NCI-H1048 (cell line): ENCODE results near the gene FBXL17.

ENCODE experiments used
- DNase-seq: peaks from one replicate; lab custom pipeline; 2025; lab: John Stamatoyannopoulos, UW

Gene FBXL17

DNA sequence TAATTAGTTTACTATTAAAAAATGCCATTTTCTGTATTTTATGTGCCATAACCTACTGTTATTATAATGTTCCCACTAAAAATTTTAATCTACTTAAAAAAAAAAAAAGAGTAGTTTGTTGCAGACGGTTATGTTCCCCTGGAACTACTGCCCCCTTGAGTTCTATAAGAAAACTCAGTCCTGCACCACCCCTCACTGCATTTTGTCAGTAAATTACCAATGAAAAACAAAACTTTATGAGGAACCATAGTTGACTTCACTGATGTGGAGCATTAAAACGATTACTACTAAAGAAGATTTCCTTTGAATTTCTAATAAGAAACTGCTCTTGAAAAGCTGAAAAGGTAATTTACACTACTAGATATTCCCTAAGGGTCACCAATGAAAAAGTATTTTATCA lies 288.7 kb downstream of the FBXL17 start:
- DNase-seq, result no peak

DNA sequence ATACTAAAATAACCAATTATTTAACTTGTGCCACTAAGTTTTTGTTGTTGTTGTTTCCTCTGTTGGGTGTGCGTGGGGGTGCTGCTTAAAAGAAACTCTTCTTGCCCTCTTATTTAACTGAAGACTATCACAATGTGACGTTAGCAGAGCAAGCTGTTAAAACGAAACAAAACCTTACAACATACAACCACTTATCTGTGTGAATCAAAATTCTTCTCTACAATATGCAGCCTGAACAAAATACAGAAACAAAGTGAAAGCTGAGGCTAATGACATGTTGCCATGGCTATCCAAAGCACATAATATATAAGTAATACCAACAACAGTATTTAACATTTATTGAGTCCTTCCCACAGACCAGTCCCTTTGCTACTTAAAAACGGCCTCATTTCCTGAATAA lies 291.0 kb downstream of the FBXL17 start:
- no peak for DNase-seq

DNA sequence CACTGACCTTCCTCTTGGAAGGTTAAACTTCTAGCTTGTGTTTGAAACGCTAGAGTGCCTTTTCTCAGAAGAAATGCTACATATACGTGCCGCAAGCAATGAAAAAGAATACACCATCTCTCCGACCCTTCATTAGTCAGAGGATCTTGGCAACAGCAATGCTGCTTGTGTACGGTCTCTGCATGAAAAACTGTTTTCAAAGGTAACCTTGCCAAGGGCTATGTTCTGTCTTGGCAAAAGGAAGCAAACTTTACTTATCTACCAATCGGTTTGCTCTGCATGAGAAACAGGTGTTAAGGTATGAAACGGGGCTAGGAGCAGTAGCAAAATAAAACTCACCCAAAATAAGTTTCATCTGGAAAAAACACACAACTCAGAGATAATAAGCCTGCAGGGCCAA lies 297.8 kb downstream of the FBXL17 start:
- DNase-seq, result no peak

DNA sequence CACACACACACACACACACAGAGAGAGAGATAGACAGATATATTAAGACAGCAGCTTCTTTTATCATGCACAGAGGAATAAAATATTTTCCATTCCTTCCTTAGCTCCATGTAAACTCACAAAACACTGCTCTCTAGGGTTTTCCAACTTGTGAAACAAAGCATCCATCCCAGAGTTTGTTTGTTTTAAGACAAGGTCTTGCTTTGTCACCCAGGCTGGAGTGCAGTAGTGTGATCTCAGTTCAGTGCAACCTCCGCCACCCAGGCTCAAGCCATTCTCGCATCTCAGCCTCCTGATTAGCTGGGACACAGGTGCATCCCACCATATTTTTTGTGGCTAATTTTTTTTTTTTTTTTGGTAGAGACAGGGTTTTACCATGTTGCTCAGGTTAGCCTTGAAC lies 298.7 kb downstream of the FBXL17 start:
- DNase-seq, result no peak

DNA sequence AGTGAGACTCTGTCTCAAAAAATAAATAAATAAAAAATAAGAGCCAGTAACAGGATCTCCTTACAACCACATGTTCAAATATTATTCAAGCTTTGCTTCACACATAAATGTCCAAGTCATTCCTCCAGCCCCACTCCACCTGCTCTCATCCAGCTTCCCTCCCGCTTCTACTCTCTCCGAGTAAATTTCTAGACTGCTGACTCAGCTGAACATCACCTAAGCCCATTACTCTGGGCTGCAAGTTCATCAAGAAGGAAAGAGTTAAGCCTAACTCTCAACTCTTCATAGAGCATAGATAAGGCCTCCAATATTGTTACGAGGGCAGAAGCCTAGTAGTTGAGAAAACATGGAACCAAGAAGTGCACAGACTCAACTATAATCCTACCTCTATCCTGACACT lies 300.2 kb downstream of the FBXL17 start:
- DNase-seq, result no peak

DNA sequence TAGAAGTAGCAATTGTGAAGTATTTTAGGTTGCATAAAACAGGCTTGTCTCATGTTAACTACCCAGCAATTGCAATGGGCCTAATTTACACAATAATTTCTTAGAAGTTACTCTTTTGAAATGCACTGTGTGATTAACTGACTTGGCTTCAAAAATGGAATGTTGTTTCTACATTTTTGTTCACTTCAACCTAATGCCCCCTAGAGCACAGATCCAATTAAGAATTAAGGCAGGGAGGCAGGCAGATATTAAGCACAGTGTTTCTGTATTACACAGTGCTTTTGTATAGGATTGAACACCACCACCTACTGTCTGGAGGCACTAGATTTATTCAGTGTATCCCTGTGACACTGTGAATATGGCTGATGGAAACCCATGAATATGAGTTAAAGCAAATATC lies 302.1 kb downstream of the FBXL17 start:
- DNase-seq, result no peak

DNA sequence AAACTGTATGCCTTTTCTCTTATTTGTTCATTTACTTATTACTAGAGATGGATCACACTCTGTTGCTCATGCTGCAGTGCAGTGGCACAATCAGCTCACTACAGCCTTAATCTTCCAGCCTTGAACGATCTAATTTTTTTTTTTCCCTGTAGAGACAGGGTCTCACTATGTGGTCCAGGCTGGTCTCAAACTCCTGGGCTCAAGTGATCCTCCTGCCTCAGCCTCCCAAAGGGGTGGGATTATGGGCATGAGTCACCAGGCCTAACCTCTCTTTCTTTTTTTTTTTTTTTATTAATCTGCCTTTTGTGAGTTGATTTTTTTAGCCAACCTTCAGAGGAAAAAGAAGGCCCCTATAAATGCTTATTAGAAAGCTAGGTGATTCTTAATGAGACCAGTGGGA lies 303.0 kb downstream of the FBXL17 start:
- DNase-seq, result no peak

DNA sequence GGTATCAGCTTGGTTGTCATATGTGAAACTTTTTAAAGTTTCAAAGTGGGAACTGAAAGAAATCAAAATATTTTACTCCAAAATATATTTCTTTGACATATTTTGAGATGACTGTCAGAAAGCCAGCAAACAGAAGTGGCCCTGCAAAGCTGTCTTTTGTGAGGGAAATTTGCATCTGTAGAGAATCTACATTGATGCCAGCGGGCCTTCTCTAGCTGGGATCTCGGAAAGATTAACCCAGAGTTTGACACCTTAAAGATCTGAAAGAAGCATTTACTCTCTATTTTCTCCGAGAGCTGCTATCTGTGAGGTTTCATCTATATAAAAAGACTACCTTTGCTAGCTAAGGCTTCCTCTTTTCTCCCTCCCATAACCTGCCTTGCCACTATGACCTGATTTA lies 303.6 kb downstream of the FBXL17 start:
- no peak for DNase-seq

DNA sequence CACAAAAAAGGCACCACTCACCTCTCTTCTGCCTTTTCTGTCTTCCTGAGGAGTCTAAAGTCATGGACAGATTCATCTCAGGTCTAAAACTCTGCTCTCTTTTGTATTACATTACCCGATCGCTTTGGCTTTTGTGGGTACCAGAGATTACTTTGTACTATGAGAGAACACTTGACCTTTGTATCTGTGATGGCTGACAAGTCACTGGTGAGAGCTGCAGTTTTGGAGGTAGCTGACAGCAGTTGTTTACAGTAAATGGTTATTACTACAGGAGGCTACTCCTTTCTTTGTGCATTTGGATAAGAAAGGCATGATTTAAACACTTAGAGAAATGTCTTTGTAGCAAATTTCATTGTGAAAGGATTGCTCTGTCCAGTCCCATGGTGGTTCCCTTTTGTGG lies 307.3 kb downstream of the FBXL17 start:
- DNase-seq, result no peak

DNA sequence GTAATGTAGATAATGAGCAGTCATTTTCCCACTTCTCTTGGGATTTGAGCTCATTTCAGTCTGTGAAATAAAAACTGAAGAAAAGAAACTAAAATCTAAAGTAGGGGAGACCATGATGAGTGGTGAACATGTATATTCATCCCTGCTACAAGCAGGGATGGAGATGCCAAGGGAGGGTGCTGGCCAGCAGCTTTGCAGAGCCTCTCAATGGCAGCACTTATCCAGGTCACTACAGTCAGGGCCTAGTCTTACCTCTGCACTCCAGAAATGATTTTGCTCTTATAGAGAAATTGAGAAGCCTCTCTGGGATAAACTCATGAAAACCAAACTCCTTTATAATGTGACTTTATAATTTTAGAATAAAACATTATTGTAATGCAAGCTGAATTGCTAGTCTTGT lies 317.6 kb downstream of the FBXL17 start:
- no peak for DNase-seq

DNA sequence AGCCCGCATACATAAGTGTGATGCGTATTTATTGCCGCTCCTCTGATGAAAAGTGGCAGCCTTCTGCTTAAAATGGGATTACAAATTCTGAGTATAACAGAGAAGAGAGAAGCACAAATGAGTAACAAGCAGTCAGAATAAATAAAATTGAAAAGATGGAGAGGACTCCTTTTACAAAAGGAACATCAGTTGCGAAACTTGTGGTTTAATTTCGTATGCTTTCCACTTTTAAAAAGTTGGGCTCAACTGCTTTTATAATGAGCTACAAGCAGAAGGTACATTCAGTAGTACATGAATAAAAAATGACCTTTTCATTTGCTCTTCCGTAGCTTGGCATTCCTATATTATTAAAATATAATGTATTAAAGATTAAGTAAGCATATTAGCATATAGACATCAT lies 320.0 kb downstream of the FBXL17 start:
- DNase-seq, result no peak

DNA sequence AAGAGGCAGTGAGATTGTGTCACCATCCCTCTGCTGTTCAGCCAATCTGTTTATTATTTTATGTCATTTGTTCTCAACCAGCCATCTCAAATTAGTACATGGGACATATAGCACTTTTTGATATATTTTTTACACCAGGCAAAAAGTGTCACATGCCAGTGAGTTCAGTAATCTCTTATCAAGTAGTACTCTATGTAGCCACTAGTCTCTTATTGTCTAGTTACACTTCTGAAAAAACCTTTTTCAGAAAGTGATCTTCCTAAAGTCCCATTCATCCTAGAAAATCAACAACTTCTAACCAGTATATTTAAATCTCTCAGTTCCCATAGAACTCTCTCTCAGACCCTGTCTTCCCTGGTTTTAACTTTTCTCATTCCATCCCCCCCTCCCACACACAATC lies 321.6 kb downstream of the FBXL17 start:
- no peak for DNase-seq

DNA sequence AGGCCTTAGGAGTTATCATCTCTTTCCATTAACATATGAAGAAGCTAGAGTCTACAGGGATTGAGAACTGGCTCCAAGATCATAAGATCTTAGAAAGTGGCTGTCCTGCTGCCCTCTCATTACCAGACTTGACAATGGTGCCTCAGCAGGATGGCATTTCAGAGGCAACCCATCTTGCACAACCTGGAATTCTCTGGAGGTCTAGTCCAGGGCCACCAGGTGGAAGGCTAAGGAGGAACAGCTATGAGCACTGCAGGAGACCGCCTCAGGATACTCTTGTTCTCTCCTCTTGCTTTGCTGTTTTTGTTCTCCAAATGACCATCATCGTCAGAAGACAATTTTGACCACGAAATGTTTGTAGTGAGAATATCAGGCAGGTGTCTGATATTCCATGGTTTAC lies 322.6 kb downstream of the FBXL17 start:
- DNase-seq, result no peak

DNA sequence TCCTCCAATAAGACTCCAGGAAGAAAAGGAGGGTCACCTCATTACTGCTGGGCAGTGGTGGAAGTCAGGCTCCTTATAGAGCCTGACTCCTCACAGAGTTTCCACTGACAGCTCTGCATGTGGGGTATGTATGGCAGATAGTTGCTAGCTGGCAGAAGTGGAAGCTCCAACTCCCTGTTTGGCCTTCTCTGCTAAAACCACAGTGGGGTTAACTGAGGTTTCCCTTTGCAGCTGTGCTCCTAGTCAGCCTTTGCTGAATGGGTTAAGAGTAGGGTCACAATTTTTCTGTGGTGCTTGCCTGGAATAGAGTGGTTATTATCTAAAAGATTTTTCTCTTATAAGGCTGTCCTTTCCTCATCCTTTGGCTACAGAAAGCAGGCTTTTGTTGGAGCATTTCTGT lies 327.5 kb downstream of the FBXL17 start:
- no peak for DNase-seq

DNA sequence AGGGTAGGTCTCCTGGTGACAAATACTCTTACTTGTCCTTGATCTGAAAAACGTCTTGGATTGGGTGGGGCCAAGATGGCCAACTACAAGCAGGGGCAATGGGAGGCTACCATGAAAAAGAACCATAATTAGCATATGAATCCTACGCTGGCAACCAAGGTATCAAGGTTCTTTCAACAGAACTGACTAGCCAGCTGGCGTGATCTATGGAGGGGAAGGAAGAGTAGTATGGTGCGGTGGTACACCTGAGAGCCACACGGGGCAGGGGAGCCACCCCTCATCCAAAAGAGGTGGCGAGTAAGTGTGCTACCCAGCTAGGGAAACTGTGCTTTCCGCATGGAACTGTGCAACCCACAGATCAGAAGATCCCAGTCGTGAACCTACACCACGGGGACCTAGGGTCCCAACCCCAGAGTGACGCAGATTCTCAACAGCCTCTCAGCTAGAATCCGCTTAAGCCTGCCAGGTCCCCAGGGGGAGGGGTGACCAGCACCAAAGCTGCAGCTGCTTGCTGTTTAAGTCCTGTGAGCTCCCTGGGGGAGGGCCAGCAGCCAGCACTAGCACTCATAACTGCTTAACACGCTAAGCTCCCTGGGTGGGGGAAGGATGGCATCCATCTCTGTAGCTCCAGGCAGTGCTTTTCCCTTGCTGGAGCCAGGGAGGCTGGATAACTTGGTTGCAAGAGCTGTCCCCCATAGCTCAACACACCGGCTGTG lies 334.8 kb downstream of the FBXL17 start:
- no peak for DNase-seq

DNA sequence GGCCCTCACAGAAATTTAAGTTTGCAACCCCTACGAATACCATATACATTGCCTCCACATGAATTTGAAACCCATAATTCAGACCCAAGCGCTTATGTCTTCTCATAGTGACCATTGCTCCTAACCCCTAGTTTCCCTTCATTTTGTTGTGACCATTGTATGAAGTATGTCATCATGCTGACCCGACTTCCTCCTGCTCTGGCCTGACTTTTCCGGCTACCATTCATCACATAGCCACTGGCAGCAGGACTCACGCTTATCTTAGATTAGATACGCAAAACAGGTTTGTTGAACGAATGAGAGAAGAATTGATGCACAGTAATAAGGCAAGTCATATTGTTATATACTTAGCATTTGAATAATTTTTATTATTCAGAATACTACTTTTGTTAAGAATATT lies 345.4 kb downstream of the FBXL17 start:
- DNase-seq, result no peak

DNA sequence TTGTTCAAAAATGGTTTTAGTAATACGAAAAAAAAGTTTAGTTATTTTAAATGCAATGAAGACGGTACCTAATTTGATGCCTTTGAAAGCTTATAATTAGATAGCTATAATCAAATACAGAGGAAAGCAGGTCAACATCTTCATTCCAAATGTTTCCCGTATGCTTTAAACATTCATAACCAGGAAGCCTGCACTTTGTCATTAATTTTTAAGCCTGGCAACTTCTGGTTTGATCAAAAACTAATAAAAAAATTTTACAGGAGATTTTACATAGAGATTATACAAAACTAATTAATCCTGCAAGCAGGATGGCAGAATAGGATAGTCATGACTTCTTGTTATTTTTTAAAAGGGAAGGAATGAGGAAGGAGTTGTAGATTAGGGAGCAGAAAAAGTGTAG lies 353.0 kb downstream of the FBXL17 start:
- DNase-seq, result no peak

DNA sequence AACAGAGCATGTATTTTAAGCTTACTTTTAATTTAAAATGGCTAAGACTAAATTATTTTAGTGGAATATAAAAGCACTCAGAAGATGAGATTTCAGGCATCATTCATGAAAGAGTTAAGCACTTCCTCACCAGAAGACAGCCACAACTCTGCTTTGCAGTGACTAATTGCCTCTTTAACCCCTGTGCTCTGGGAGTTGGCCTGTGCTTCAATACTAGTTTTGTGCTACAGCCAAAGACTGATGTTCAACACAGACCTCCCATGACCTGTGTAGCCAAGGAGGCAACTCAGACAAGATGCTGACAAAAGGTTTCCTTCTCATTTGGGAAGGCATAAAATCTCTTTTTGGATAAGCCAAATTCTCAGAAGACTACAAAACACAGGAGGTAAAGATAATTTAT lies 353.5 kb downstream of the FBXL17 start:
- no peak for DNase-seq

DNA sequence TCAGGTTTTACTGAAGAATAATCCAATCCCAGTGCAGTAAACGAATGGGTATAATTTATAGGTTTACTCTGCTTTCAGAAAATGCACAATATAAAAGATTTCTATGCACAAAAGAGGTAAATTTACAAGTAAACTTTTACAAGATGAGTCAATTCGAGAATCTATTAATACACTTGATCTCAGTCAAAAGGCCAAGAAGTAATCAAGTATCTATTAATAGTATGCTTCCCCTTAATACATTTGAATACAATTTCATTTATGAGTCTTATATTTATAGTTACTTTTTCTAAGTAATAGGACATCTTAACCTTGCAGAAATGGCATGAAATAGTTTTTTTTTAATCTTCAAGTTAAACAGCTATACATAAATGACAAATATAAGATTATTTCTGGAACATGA lies 355.9 kb downstream of the FBXL17 start:
- DNase-seq, result no peak

DNA sequence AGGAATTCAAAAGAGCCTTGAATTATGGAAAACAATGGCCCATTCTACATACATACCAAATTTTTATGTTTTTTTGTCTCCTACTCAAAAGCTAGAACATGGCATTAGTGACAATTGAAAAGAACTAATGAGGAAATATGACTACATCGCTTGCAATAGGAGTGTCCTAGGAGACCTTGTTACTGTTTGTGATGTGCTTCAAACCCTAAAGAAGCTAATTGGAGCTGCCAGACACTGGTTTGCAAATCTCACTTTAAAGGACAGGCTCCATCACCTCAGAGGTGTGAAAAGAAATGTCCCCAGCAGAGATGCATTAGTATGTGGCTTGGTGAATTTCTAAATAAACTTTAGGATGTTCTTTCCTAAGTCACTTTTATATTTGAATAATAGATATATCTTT lies 356.9 kb downstream of the FBXL17 start:
- no peak for DNase-seq

DNA sequence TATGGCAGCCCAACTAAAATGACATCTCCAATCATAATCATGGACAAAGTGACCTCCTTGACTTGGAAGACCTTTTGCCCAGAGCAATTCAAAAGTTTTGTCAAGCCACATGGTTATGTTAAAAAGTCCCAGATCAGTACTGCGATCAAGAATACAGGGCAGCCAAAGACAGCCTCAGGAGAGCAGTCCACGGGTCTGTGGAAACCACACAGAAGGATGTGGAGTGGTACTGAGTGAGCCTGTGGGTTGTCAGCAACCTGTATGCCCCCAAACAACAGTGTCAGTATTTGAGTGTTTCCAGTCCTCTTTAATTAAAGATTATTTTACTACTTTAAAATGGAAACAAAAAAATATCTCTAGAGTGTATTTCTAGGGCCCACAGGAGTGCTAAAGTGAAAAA lies 365.8 kb downstream of the FBXL17 start:
- no peak for DNase-seq

DNA sequence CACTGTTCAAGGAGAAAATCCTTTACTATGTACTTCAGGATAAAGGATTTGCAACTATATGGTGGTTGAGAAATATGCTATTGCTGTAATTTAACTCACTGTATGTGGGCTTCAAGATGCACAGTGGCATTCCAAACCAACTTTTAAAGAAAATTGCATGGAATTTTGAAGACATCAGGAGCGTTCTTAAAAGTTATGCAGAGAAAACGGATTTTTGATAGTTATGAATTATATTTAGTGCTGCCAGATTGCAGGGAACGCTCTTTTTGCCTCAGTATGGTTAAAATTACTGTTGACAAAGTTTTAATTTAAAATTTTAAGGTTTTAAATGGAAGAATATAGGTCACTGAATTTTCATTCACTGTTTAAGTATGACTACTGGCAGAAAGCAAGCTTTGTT lies 375.1 kb downstream of the FBXL17 start:
- DNase-seq, result no peak

DNA sequence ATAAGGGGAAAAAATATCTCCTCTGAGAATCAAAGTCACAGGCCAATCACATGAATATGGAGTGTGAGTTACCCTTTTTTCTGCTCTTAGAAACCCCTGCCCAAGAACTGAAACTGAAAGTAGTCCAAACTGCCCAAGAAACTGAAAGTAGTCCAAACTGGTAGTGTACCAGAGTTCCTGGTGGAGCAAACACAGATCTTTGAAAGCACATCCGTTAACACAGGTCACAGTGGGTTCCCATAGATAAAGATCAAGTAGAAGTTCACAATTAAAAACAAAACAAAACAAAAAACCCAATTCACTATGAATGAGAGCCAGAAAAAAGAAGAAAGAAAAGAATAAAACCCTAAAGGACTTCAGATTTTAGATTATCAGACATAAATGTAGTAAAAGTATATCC lies 378.7 kb downstream of the FBXL17 start:
- DNase-seq, result no peak

DNA sequence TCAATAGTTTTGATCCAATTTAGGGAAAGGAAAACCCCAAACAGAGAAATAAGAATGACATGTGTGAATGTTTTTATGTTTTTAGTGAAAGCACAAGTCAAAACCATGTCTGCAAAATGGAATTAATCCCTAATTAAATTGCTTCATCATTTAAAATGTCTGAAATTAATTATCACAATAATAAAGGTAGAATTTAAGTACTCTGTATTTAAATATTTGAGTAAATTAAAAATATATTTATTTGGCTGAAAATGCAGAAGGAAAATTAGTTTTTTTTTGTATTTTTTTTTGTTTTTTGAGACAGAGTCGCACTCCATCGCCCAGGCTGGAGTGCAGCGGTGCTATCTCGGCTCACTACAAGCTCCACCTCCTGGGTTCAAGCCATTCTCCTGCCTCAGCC lies 380.7 kb downstream of the FBXL17 start:
- DNase-seq, result no peak
